ENCODE measurements around the gene RGS19.
A peak's percentile ranks its signal among the peaks of the same experiment; 100 is the strongest.

The RGS19 gene

DNA sequence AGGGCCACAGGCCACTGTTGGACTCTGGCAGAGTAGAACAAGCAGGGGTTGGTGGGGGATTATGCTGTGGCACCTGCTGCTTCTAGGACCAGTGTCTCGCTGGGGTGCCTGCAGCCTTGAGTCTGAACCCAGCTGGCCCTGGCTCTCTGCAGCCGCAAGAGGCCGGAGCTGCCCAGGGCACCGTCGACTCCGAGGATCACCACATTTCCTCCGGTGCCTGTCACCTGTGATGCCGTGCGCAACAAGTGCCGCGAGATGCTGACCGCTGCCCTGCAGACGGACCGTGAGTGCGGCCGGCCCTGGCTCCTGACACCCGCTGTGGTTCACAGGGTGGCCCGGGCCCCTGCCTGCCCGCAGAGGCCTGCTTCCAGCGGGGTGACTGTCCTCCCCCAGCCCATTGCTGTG lies 10.1 kb downstream of the RGS19 start:
- peaks cover 30 to 76% (median 49%) of the 10 kb centered on the region in 11 experiments; a peak in 21 of 22 replicates for H4K20me1 ChIP-seq
- no peak for TF ChIP-seq Cebpa-rat (IDR thresholded peaks at IDR 0.05)
- H3K27me3 ChIP-seq = no peaks in the 10 kb centered on the region
- peak overlapping the region in 10 of 11 experiments; percentile 35 to 100 (median 99); a peak in 17 of 22 replicates for H3K4me2 ChIP-seq
- H3K27ac ChIP-seq = no peak overlapping the region
- H3K4me3 ChIP-seq = no peak overlapping the region
- peaks cover 80 to 100% (median 99%) of the 10 kb centered on the region in 10 experiments for H3K4me1 ChIP-seq
- H3K9ac ChIP-seq = peak overlapping the region in 4 of 11 experiments; percentile 16 to 43 (median 36); a peak in 4 of 22 replicates
- peaks cover 11 to 27% (median 22%) of the 10 kb centered on the region in 11 experiments for H3K36me3 ChIP-seq
- H3K9me3 ChIP-seq (replicated peaks in 1 of 11) = no peaks in the 10 kb centered on the region

DNA sequence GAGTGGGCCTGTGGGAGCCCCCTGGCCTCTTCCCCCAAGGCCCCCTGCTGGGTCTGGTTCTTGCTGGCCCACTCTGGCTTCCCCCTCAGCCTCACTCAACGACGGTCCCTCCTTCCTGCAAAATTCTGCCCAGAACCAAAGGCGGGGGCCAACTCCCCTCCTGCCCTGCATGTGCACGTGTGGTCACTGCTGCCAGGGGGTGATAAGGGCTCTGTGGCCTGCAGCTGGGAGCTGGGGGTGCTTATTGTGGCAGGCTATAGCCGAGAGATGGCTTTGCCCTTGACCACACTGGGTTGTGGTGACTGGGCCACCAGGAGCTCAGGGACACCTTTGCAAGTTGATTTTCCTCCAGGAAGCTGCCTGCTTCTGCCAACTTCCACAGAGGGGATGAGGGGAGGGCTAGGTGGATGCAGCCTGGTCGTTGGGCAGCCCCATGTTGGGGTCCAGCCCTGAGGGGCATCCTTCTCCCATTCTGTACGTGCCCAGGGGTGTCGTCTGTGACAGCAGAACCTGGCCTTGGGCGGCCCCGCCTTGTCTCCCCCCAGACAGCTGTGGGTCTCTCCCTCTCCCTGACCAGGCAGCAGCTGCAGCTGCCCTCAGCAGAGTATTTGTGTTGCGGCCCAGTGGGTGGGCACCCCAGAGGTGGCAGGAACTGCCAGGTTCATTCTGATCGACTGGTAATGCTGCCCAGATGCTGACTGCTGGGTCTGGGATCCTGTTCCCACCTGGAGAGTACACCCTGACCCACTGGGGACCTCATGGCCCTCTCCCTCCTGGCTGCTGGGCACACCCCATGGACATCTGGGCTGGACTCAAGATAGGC lies 10.7 kb downstream of the RGS19 start:
- Histone ChIP-seq H3K9me3 (replicated peaks in 1 of 11) (no peaks in the 10 kb centered on the region), H3K9ac (peak overlapping the region in 4 of 11 experiments; percentile 14 to 54 (median 23); a peak in 6 of 22 replicates), H3K4me1 (peaks cover 80 to 100% (median 99%) of the 10 kb centered on the region in 10 experiments), H3K27me3 (no peaks in the 10 kb centered on the region), H3K27ac (no peak overlapping the region), H3K4me3 (no peak overlapping the region), H3K36me3 (peaks cover 4 to 21% (median 16%) of the 10 kb centered on the region in 11 experiments), H4K20me1 (peaks cover 28 to 76% (median 46%) of the 10 kb centered on the region in 11 experiments; a peak in 20 of 22 replicates), H3K4me2 (peak overlapping the region; percentile 35 to 100 (median 99); a peak in 21 of 22 replicates)
- TF ChIP-seq Cebpa-rat (IDR thresholded peaks at IDR 0.05) = no peak

DNA sequence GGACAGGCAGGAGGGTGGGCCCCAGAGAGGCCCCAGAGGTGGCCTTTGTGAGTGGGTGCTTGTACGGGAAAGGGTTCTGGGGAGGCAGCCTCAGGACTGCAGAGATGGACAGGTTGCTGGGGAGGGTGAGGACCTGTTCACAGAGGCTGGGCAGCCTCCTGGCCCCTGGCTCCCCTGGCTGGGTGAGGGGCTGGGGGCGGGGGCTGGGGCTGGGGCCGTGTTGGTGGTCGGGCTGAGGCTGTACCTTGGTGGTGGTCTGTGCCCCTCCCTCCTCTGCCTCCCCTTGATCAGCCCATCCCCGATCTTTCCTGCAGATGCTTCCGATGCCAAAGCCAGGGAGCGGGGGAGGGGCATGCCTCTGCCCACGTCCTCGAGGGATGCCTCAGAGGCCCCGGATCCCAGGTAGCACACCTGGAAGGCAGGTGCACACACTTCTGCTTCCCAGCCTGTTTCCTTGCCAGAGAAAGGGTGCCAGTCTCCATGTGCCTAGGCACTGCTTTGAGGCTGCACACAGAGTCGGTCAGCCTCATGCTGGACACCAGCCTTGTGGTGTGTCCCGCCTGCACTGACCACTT lies 11.5 kb downstream of the RGS19 start:
- H3K4me1 ChIP-seq = peaks cover 73 to 96% (median 94%) of the 10 kb centered on the region in 10 experiments
- H3K27me3 ChIP-seq = no peaks in the 10 kb centered on the region
- H3K9me3 ChIP-seq (replicated peaks in 1 of 11) = no peaks in the 10 kb centered on the region
- peaks cover 0 to 13% (median 8%) of the 10 kb centered on the region in 11 experiments; a peak in 18 of 22 replicates for H3K36me3 ChIP-seq
- H3K9ac ChIP-seq = peak overlapping the region in 2 of 11 experiments; percentile 38 to 54; a peak in 3 of 22 replicates
- H3K4me2 ChIP-seq = peak overlapping the region; percentile 68 to 100 (median 99); a peak in 21 of 22 replicates
- no peak overlapping the region for H3K4me3 ChIP-seq
- H4K20me1 ChIP-seq = peaks cover 21 to 68% (median 38%) of the 10 kb centered on the region in 11 experiments; a peak in 20 of 22 replicates
- no peak for TF ChIP-seq Cebpa-rat (IDR thresholded peaks at IDR 0.05)
- no peak overlapping the region for H3K27ac ChIP-seq

DNA sequence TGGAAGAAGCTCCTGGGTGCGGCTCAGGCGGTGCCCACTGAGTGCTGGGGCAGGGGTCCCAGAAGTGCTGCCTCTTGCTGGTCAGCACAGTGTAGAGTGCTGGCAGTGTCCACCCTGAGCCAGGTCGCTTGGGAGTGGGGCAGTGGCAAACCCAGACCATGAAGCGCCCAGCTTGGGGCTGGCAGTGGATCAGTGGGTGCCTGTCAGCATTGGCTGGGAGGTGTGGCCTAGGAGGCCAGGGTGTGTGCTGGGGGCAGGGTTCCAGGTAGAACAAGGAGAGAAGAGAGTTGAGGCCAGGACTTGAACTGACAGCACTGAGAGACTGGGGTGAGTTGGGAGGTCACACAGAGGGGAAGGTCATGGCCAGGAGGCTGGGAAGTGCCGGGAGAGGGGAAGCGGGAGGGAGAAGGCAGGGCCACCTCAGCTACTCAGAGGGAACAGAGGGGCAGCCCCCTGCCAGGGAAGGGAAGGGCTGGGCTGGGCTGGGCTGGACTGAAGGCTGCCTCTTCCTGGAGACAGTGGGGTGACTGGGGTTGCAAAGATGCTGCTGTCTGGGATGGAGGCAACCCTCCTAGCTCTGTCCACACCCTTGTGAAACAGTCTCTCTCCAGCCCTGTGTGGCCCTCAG lies 12.2 kb downstream of the RGS19 start:
- H3K27ac ChIP-seq = 0 out of 22 replicates have a peak overlapping the region, but pooled peaks of 1 of the 11 experiments have one; percentile 3
- H3K4me1 ChIP-seq = peaks cover 72 to 95% (median 94%) of the 10 kb centered on the region in 10 experiments
- TF ChIP-seq Cebpa-rat (IDR thresholded peaks at IDR 0.05) = no peak
- H3K4me3 ChIP-seq = no peak overlapping the region
- no peaks in the 10 kb centered on the region for H3K27me3 ChIP-seq
- H4K20me1 ChIP-seq = peaks cover 14 to 61% (median 31%) of the 10 kb centered on the region in 11 experiments; a peak in 20 of 22 replicates
- peaks cover 0 to 6% (median 3%) of the 10 kb centered on the region in 11 experiments; a peak in 12 of 22 replicates for H3K36me3 ChIP-seq
- H3K9ac ChIP-seq = peak overlapping the region in 2 of 11 experiments; percentile 7 to 38; a peak in 2 of 22 replicates
- peak overlapping the region; percentile 68 to 100 (median 98) for H3K4me2 ChIP-seq
- no peaks in the 10 kb centered on the region for H3K9me3 ChIP-seq (replicated peaks in 1 of 11)

DNA sequence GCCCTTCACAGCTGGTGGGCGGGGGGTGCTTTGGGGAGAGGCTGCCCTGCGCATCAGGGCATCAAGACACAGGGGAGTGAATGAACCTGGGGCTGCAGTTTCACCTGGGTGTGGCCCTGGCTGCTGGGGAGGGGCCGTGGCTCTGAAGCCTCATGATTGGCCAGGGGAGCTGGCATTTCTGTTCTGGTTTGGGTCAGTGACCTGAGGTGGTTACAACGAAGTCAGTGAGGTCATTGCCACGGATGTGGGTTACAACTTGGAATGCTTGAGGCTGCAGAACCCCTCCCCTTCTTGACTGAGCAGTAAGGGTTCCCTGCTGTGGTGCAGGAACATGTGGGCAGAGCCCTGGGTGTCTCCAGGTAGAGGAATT lies 13.4 kb downstream of the RGS19 start:
- Histone ChIP-seq H3K9ac (peak overlapping the region in 7 of 11 experiments; percentile 19 to 61 (median 30); a peak in 10 of 22 replicates), H3K27me3 (no peaks in the 10 kb centered on the region), H4K20me1 (peaks cover 4 to 50% (median 21%) of the 10 kb centered on the region in 11 experiments; a peak in 14 of 22 replicates), H3K27ac (peak overlapping the region in 8 of 11 experiments; percentile 3 to 71 (median 48); a peak in 13 of 22 replicates), H3K4me1 (peaks cover 62 to 86% (median 84%) of the 10 kb centered on the region in 10 experiments), H3K4me2 (peak overlapping the region; percentile 68 to 100 (median 98)), H3K9me3 (replicated peaks in 1 of 11) (no peaks in the 10 kb centered on the region), H3K4me3 (0 out of 20 replicates have a peak overlapping the region, but pooled peaks of 1 of the 10 experiments have one; percentile 5), H3K36me3 (no peaks in the 10 kb centered on the region)
- no peak for TF ChIP-seq Cebpa-rat (IDR thresholded peaks at IDR 0.05)

DNA sequence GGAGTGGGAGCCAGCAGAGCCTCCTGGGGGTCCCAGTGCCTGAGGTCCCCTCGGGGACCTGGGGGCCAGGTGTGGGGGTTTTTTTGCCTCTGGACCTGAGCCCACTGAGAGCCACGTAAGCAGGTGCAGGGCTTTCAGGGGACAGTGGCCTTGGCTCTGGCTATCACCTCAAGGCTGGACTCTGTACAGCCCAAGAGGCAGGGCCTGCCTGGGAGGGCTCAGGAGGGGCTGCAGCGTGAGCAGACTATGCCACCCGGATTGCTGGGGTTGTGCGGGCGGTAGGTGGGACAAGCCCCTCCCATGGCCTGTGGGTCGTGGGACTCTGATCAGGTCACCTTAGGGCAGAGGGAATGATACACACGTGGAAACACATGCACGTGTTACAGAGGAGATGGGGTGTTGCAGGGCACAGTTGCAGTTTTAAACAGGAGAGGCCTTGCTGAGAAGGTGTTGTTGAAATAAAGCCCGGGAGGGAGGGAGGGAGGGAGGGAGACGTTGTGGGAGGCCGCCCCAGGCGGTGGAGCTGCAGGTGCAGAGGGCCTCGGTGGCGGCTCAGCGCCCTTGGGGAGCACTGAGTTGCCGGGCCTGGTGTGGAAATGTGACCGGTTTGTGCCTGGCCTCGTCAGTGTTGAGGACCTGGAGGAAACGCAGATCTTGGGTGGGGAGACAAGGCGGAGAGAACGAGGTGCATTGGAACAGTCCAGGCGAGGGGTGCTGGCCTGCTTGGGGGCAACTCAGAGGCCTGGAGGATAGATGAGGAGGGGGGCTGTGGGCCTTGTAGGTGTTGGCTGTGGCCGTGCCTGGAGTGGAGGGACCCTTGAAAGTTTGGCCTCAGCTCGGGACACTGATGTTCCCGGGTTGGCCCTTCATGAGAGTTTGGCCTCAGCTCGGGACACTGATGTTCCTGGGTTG lies 14.0 kb downstream of the RGS19 start:
- H3K4me2 ChIP-seq = peak overlapping the region; percentile 68 to 100 (median 98)
- H3K4me3 ChIP-seq = 0 out of 20 replicates have a peak overlapping the region, but pooled peaks of 1 of the 10 experiments have one; percentile 14
- peak overlapping the region in 8 of 11 experiments; percentile 3 to 71 (median 48); a peak in 14 of 22 replicates for H3K27ac ChIP-seq
- H3K27me3 ChIP-seq = no peaks in the 10 kb centered on the region
- H3K36me3 ChIP-seq = no peaks in the 10 kb centered on the region
- H3K4me1 ChIP-seq = peaks cover 62 to 80% (median 77%) of the 10 kb centered on the region in 10 experiments
- H4K20me1 ChIP-seq = peaks cover 4 to 43% (median 18%) of the 10 kb centered on the region in 11 experiments; a peak in 14 of 22 replicates
- no peaks in the 10 kb centered on the region for H3K9me3 ChIP-seq (replicated peaks in 1 of 11)
- H3K9ac ChIP-seq = peak overlapping the region in 7 of 11 experiments; percentile 19 to 93 (median 31); a peak in 12 of 22 replicates
- no peak for TF ChIP-seq Cebpa-rat (IDR thresholded peaks at IDR 0.05)

DNA sequence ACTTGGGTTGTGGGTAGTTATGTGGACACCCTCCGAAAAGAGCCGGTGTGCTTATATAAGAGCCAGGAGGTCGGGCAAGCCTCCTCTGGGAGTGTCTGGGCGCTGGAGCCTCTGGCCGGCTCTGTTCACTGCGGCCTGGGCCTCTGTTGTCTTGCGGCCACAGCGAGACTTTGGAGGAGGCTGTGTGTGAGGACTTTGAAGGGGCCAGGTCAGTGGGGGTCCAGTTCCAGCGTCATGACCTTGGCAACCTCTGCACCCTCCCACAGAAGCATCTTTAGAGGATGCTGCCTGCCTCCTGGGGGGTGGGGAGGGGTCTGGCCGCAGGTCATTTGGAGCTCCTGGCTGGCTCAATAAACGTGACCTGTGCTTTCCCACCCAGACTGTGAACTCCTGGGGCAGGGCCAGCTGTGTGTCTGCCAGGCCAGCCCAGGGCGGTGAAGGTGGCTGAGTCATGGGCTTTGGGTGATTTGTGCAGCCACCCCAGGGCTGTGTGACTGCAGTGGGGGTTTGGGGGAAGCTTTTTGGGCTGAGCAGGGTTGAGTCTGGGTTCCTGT lies 15.1 kb downstream of the RGS19 start:
- H3K27me3 ChIP-seq = no peaks in the 10 kb centered on the region
- peak overlapping the region; percentile 3 to 93 (median 85); a peak in 18 of 22 replicates for H3K9ac ChIP-seq
- no peaks in the 10 kb centered on the region for H3K9me3 ChIP-seq (replicated peaks in 1 of 11)
- peaks cover 0 to 32% (median 10%) of the 10 kb centered on the region in 11 experiments; a peak in 13 of 22 replicates for H4K20me1 ChIP-seq
- H3K27ac ChIP-seq = peak overlapping the region in 6 of 11 experiments; percentile 71 to 81 (median 80); a peak in 9 of 22 replicates
- no peak for TF ChIP-seq Cebpa-rat (IDR thresholded peaks at IDR 0.05)
- H3K4me1 ChIP-seq = peaks cover 60 to 69% (median 66%) of the 10 kb centered on the region in 10 experiments
- peak overlapping the region; percentile 80 to 97 (median 92); a peak in 19 of 20 replicates for H3K4me3 ChIP-seq
- peak overlapping the region; percentile 92 to 100 (median 98) for H3K4me2 ChIP-seq
- H3K36me3 ChIP-seq = no peaks in the 10 kb centered on the region
